K562 (cell line): ENCODE data around the gene MATN1. TPM values are rescaled to one million over a fixed set of nuclear protein-coding genes. Genes with fewer than 3 reads are reported as not detected.
A peak's percentile ranks its signal among the peaks of the same experiment; 100 is the strongest.

Experiments used
- ATAC-seq: fragments of 200-7000 bp; cut with Tn5 transposase; 3 replicates; pipeline ENCODE4 v1.9.1; 2020; ENCODE audit warnings: moderate library complexity
- BruUV-seq: library from RNA; stranded (reverse); fragments of 400-500 nt; replicated peaks from 2 replicates; lab custom pipeline; 2021; lab: Mats Ljungman, UMichigan
- CTCF ChIA-PET: fragments of 300-600 bp; formaldehyde crosslinking; extraction: SDS; loops from one replicate; lab custom pipeline; 2021; ENCODE audit warnings: low intra/inter-chr PET ratio; lab: Yijun Ruan, JAX
- POLR2A ChIA-PET: fragments of 300-600, 350-650 bp; sonication (Branson Sonifier 250); formaldehyde crosslinking; extraction: SDS; loops from one replicate; lab custom pipeline; 2021; ENCODE audit warnings: antibody characterized with exemption, inconsistent platforms; lab: Yijun Ruan, JAX
- DNase-seq, 4 experiments: peaks; one replicate each; pipeline versions ENCODE4 v3.0.0 to v3.0.0-alpha.2; 2011 to 2018; ENCODE audit warnings: low spot score in 3 of 4, mixed read lengths in 3 of 4; ENCODE audit errors: extremely low read depth in 1 of 4
- FAIRE-seq: peaks from 2 replicates; lab custom pipeline; 2011; peaks lifted over from hg19 to GRCh38; lab: Jason Lieb, UNC
- H2AFZ ChIP-seq: 2 replicates; pipeline ENCODE4 v1.6.0; 2011; ENCODE audit warnings: low read depth, low read length, control low read depth, inconsistent platforms
- H3K27ac ChIP-seq: fragments of 200-600 bp; 3 replicates; pipeline ENCODE4 v1.8.0; 2011; ENCODE audit warnings: low read depth, mild to moderate bottlenecking, control low read depth, inconsistent platforms, low read length, moderate library complexity, mixed read lengths; ENCODE audit errors: extremely low read depth
- H3K27me3 ChIP-seq, 2 experiments: fragments of 300-600 bp in 1 of 2; 2 replicates in 1 of 2; 3 replicates in 1 of 2; pipeline versions ENCODE4 v1.6.0 to v1.8.0; 2011; ENCODE audit warnings: inconsistent platforms in 2 of 2, low read length in 2 of 2, mild to moderate bottlenecking in 1 of 2, mixed read lengths in 1 of 2, moderate library complexity in 1 of 2; ENCODE audit not compliant: control insufficient read depth in 2 of 2, insufficient read depth in 2 of 2
- H3K36me3 ChIP-seq: fragments of 300-600 bp; 3 replicates; pipeline ENCODE4 v1.8.0; 2011; ENCODE audit warnings: mild to moderate bottlenecking, low read length, inconsistent platforms; ENCODE audit not compliant: control insufficient read depth, insufficient read depth
- H3K4me1 ChIP-seq, 2 experiments: fragments of 200-600 bp in 1 of 2; replicated peaks in 1 of 2; 2 replicates in 1 of 2; 3 replicates in 1 of 2; pipeline versions ENCODE4 v1.5.1 to v1.8.0; 2011; ENCODE audit warnings: inconsistent platforms in 2 of 2, low read length in 2 of 2, mild to moderate bottlenecking in 1 of 2, mixed read lengths in 1 of 2, moderate library complexity in 1 of 2; ENCODE audit not compliant: control insufficient read depth in 2 of 2, insufficient read depth in 2 of 2
- H3K4me2 ChIP-seq: 2 replicates; pipeline ENCODE4 v1.6.1; 2011; ENCODE audit warnings: low read length, control low read depth, inconsistent platforms, mixed read lengths; ENCODE audit not compliant: insufficient read depth
- H3K4me3 ChIP-seq: fragments of 200-600 bp; sonication (generic), shearing (Covaris generic); 2 replicates; pipeline ENCODE4 v1.5.1; 2016; ENCODE audit warnings: control low read depth, inconsistent platforms
- H3K79me2 ChIP-seq: fragments of 200-600 bp; 3 replicates; pipeline ENCODE4 v1.8.0; 2011; ENCODE audit warnings: low read length, inconsistent platforms; ENCODE audit not compliant: control insufficient read depth, insufficient read depth
- H3K9ac ChIP-seq, 2 experiments: 2 replicates each; pipeline versions ENCODE4 v1.6.0 to v1.6.1; 2011; ENCODE audit warnings: low read depth in 2 of 2, low read length in 2 of 2, control low read depth in 1 of 2, inconsistent platforms in 1 of 2, mild to moderate bottlenecking in 1 of 2, mixed read lengths in 1 of 2; ENCODE audit not compliant: insufficient read depth in 1 of 2
- H3K9me1 ChIP-seq: one replicate; pipeline ENCODE4 v1.6.0; 2011; ENCODE audit warnings: inconsistent platforms, mild to moderate bottlenecking, low read length, moderate library complexity; ENCODE audit not compliant: control insufficient read depth, insufficient read depth
- H3K9me3 ChIP-seq: replicated peaks from 2 replicates; pipeline ENCODE4 v1.5.1; 2011; ENCODE audit warnings: low read depth, low read length, inconsistent platforms; ENCODE audit not compliant: control insufficient read depth, insufficient read depth
- H4K20me1 ChIP-seq: replicated peaks from 2 replicates; pipeline ENCODE4 v1.6.1; 2011; ENCODE audit warnings: low read length, inconsistent platforms, mixed read lengths; ENCODE audit not compliant: control insufficient read depth, insufficient read depth
- BRD4 ChIP-seq: fragments of 200-600 bp; sonication (generic); IDR thresholded peaks from 2 replicates; pipeline ENCODE4 v1.6.1; 2017; ENCODE audit warnings: inconsistent platforms
- EP400 ChIP-seq: fragments of 450-650 bp; IDR thresholded peaks from 2 replicates; pipeline ENCODE4 v1.6.1; 2017; ENCODE audit warnings: antibody characterized with exemption, mild to moderate bottlenecking, moderate library complexity
- FOXJ3 ChIP-seq: sonication (generic); formaldehyde crosslinking; IDR thresholded peaks from 2 replicates; pipeline ENCODE4 v1.4.0; 2020; ENCODE audit warnings: mild to moderate bottlenecking, missing genetic modification reagents
- GATAD2A ChIP-seq: fragments of 450-650 bp; IDR thresholded peaks from 2 replicates; pipeline ENCODE4 v1.6.1; 2017
- NCOA4 ChIP-seq: fragments of 450-650 bp; IDR thresholded peaks from 2 replicates; pipeline ENCODE4 v1.6.1; 2018; ENCODE audit warnings: mild to moderate bottlenecking; ENCODE audit not compliant: partially characterized antibody
- NFRKB ChIP-seq: fragments of 450-650 bp; IDR thresholded peaks from 2 replicates; pipeline ENCODE4 v1.6.1; 2016; ENCODE audit warnings: low read depth
- RAD21 ChIP-seq, 2 experiments: fragments of 250-450 bp in 1 of 2; fragments of 450-650 bp in 1 of 2; sonication (Bioruptor Pico) in 1 of 2; formaldehyde crosslinking in 1 of 2; IDR thresholded peaks in 1 of 2; conservative IDR thresholded peaks in 1 of 2; 2 replicates each; pipeline versions ENCODE4 v1.4.0 to v1.8.0; 2020 to 2022; ENCODE audit warnings: mild to moderate bottlenecking in 2 of 2, moderate library complexity in 1 of 2
- ZBTB12 ChIP-seq: fragments of 250-450 bp; sonication (Bioruptor Pico); IDR thresholded peaks from 2 replicates; pipeline ENCODE4 v1.4.0; 2020
- ZBTB17 ChIP-seq: fragments of 450-650 bp; formaldehyde crosslinking; IDR thresholded peaks from 2 replicates; pipeline ENCODE4 v1.4.0; 2020; ENCODE audit warnings: mild to moderate bottlenecking
- ZKSCAN3 ChIP-seq: fragments of 250-450 bp; sonication (Bioruptor Pico); IDR thresholded peaks from 2 replicates; pipeline ENCODE4 v1.4.0; 2020
- ZNF143 ChIP-seq: sonication (generic); formaldehyde crosslinking; IDR thresholded peaks from 2 replicates; pipeline ENCODE4 v1.9.0; 2022; ENCODE audit warnings: mild to moderate bottlenecking, missing genetic modification reagents
- ZNF384 ChIP-seq: IDR thresholded peaks from 2 replicates; pipeline ENCODE4 v1.6.1; 2012; ENCODE audit warnings: low read depth, low read length, improper control_type of control experiment
- ZNF583 ChIP-seq: fragments of 250-450 bp; sonication (Bioruptor Pico); IDR thresholded peaks from 2 replicates; pipeline ENCODE4 v1.4.0; 2020
- ZSCAN29 ChIP-seq: fragments of 450-650 bp; IDR thresholded peaks from 2 replicates; pipeline ENCODE4 v1.6.1; 2017
- WGBS: fragments of 100-300 bp; shearing (Covaris generic); methylation state at CpG from one replicate; pipeline ENCODE4 v1.1.6; 2016; ENCODE audit warnings: low coverage, mixed read lengths; ENCODE audit not compliant: insufficient coverage; ENCODE audit errors: missing lambda C conversion rate; 5-methylcytosine and 5-hydroxymethylcytosine counted together
- in situ Hi-C: fragments of 300-500 bp; cut with MboI; formaldehyde crosslinking; loops from 4 replicates; pipeline ENCODE4 v1.15.0; 2018; ENCODE audit warnings: inconsistent platforms, mixed read lengths
- intact Hi-C: fragments of 100-400 bp; cut with micrococcal nuclease; formaldehyde crosslinking; loops from 2 replicates; pipeline ENCODE4 v1.14.2; 2022
- polyA plus RNA-seq, 8 experiments: library from polyadenylated mRNA; depleted of rRNA in 4 of 8; stranded (reverse) in 5 of 8; unstranded in 3 of 8; fragments of >200 nt; fragmentation: Nextera tagmentation in 2 of 8; fragmentation: Illumina TruSeq in 1 of 8; extraction: Ambion mirVana in 2 of 8; extraction: Trizol in 1 of 8; gene quantifications; 2 replicates each; pipeline versions ENCODE4 v1.2.1 to v1.2.3, GENCODE V29; 2011 to 2014; ENCODE audit warnings: inconsistent platforms in 1 of 8, missing spikeins in 1 of 8
- total RNA-seq, 7 experiments: library from RNA; depleted of rRNA in 6 of 7; stranded (reverse); fragments of >200 nt in 6 of 7; fragmentation: Illumina TruSeq in 2 of 7; extraction: Trizol in 2 of 7; gene quantifications; 2 replicates each; pipeline versions ENCODE4 v1.2.1 to v1.2.3, GENCODE V29; 2011 to 2021; ENCODE audit warnings: low replicate concordance in 1 of 7
- TF ChIP-seq, protein P1 (sequence below), 3 experiments: IDR thresholded peaks in 2 of 3; conservative IDR thresholded peaks in 1 of 3; 2 replicates each; pipeline ENCODE4 v1.5.1; 2011 to 2012; ENCODE audit warnings: low read length in 3 of 3, mild to moderate bottlenecking in 3 of 3, control low read depth in 2 of 3, improper control_type of control experiment in 1 of 3, inconsistent platforms in 1 of 3, low read depth in 1 of 3, mixed read lengths in 1 of 3, moderate library complexity in 1 of 3; ENCODE audit not compliant: insufficient read depth in 2 of 3
- TF ChIP-seq, protein P2 (sequence below): sonication (generic); formaldehyde crosslinking; IDR thresholded peaks from 2 replicates; pipeline ENCODE4 v1.9.0; 2022; ENCODE audit warnings: mild to moderate bottlenecking, missing genetic modification reagents
- TF ChIP-seq, protein P3 (sequence below): sonication (generic); formaldehyde crosslinking; IDR thresholded peaks from 2 replicates; pipeline ENCODE4 v1.4.0; 2020; ENCODE audit warnings: mild to moderate bottlenecking, missing genetic modification reagents

The MATN1 gene
- total and polyA plus RNA-seq, 9 of the 15 experiments (the other 6 are each of a cell fraction or from before 2014, with no cell fraction given) = 0.10 to 2.3 (median 1.2) TPM

- Histone ChIP-seq H3K36me3 (no peaks in the 10 kb centered on the region), H3K4me1 (peaks cover 60 to 74% of the 10 kb centered on the region in 2 experiments), H3K9ac (peak overlapping the region; percentile 86), H3K79me2 (peaks cover 3% of the 10 kb centered on the region; the same call in 1 of the 3 replicates), H2AFZ (peak overlapping the region; percentile 67), H4K20me1 (no peaks in the 10 kb centered on the region), H3K27ac (peak overlapping the region; percentile 98), H3K4me3 (peak overlapping the region; percentile 4), H3K9me1 (no peaks in the 10 kb centered on the region), H3K4me2 (peak overlapping the region; percentile 85), H3K27me3 (no peaks in the 10 kb centered on the region; a peak in 1 of 5 replicates), H3K9me3 (no peaks in the 10 kb centered on the region)
- 20% methylated on average over 9 of the region's 9 CpGs for WGBS
- ChIA-PET POLR2A (interaction anchor here (0.6 to 3.9 kb wide), 21 partner anchors 10 to 1102 kb away, joined by 3 to 59 read pairs (median 4); partner anchors contain the start of gene LAPTM5), CTCF (no interaction called here)
- ATAC-seq = peak; percentile 24
- peak; percentile 32 for FAIRE-seq
- BruUV-seq = TSS peak; percentile 98
- intact Hi-C loops (loop anchor here (2.0 kb wide), 2 partner anchors 37 to 49 kb away; no protein-coding TSS in a partner anchor), in situ Hi-C loops (no loop called here)
- peak in 1 of 4 experiments; percentile 56 for DNase-seq
- TF ChIP-seq FOXJ3 (no peak), NCOA4 (no peak), RAD21 (CRISPR knock-in tag; conservative IDR thresholded peaks at IDR 0.05 in 1 of 2, IDR thresholded peaks at IDR 0.05 in 1 of 2) (no peak), GATAD2A (peak; percentile 39; the same call in 1 of the 2 replicates), ZKSCAN3 (0 out of 2 replicates have a peak, but pooled peaks have one; percentile 10), BRD4 (peak; percentile 71; the same call in 1 of the 2 replicates), NFRKB (peak; percentile 94), ZNF583 (CRISPR knock-in tag) (peak; percentile 57), ZBTB17 (peak; percentile 61; the same call in 1 of the 2 replicates), EP400 (no peak), ZBTB12 (0 out of 2 replicates have a peak, but pooled peaks have one; percentile 19), ZSCAN29 (no peak), ZNF384 (no peak), ZNF143 (CRISPR knock-in tag) (peak; percentile 52; the same call in 1 of the 2 replicates)
- TF ChIP-seq, protein P1, sequence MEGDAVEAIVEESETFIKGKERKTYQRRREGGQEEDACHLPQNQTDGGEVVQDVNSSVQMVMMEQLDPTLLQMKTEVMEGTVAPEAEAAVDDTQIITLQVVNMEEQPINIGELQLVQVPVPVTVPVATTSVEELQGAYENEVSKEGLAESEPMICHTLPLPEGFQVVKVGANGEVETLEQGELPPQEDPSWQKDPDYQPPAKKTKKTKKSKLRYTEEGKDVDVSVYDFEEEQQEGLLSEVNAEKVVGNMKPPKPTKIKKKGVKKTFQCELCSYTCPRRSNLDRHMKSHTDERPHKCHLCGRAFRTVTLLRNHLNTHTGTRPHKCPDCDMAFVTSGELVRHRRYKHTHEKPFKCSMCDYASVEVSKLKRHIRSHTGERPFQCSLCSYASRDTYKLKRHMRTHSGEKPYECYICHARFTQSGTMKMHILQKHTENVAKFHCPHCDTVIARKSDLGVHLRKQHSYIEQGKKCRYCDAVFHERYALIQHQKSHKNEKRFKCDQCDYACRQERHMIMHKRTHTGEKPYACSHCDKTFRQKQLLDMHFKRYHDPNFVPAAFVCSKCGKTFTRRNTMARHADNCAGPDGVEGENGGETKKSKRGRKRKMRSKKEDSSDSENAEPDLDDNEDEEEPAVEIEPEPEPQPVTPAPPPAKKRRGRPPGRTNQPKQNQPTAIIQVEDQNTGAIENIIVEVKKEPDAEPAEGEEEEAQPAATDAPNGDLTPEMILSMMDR (IDR thresholded peaks at IDR 0.05 in 2 of 3, conservative IDR thresholded peaks at IDR 0.05 in 1 of 3; ENCODE audit: insufficient read depth in 2 of 3, low read depth in 1 of 3, low read length in 3 of 3) = no peak
- TF ChIP-seq, protein P2, sequence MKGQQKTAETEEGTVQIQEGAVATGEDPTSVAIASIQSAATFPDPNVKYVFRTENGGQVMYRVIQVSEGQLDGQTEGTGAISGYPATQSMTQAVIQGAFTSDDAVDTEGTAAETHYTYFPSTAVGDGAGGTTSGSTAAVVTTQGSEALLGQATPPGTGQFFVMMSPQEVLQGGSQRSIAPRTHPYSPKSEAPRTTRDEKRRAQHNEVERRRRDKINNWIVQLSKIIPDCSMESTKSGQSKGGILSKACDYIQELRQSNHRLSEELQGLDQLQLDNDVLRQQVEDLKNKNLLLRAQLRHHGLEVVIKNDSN = peak; percentile 26; the same call in 1 of the 2 replicates
- TF ChIP-seq, protein P3, sequence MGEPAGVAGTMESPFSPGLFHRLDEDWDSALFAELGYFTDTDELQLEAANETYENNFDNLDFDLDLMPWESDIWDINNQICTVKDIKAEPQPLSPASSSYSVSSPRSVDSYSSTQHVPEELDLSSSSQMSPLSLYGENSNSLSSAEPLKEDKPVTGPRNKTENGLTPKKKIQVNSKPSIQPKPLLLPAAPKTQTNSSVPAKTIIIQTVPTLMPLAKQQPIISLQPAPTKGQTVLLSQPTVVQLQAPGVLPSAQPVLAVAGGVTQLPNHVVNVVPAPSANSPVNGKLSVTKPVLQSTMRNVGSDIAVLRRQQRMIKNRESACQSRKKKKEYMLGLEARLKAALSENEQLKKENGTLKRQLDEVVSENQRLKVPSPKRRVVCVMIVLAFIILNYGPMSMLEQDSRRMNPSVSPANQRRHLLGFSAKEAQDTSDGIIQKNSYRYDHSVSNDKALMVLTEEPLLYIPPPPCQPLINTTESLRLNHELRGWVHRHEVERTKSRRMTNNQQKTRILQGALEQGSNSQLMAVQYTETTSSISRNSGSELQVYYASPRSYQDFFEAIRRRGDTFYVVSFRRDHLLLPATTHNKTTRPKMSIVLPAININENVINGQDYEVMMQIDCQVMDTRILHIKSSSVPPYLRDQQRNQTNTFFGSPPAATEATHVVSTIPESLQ (CRISPR knock-in tag) = peak; percentile 27; the same call in 1 of the 2 replicates
Observed at GRCh38 chr1:30768159-30768829, 44.9 kb upstream of the MATN1 start.
